ENCODE results near the gene GNB1L. TPM values are rescaled to one million over a fixed set of nuclear protein-coding genes. Genes with fewer than 3 reads are reported as not detected.

GNB1L gene
- total and polyA plus RNA-seq, 2 of the 13 experiments (the other 11 are each of a cell fraction or from before 2014, with no cell fraction given): 2.5 to 7.4 TPM

DNA sequence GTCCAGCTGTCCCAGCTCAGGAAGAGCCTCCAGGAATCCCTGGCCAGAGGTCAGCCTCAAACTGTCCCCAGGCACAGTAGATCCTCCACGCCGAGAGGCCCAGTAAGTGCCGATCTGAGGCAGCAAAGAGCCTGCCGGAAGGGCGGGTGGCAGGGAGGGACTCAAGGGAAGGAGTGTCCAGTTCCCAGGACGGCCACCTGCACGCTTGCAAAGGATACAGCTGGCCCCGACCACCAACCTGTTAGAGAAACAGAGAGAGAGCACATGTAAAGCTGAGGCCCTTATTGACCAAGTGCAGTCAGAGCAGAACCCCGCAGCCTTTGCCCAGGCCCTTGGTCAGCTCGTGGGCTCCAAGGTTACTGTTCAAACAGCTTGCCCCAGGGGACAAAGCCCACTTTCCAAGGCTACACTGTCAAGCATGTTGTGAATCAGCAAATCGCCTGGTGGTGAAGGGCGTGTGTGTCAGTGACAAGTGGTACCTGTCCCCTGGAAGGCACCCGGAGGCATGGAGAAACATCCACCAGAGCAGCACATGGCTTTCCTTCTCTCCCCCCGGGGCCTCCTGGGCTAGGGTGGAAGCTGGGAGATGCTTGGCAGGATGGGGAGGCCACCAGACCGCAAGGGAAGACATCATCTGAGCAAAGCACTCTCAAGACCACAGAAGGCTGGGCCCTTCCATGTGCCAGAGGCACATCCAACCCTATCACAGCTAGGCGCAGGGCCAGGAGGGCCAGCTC, 44.3 kb upstream of the GNB1L start (continued):
- TF ChIP-seq, protein P1, sequence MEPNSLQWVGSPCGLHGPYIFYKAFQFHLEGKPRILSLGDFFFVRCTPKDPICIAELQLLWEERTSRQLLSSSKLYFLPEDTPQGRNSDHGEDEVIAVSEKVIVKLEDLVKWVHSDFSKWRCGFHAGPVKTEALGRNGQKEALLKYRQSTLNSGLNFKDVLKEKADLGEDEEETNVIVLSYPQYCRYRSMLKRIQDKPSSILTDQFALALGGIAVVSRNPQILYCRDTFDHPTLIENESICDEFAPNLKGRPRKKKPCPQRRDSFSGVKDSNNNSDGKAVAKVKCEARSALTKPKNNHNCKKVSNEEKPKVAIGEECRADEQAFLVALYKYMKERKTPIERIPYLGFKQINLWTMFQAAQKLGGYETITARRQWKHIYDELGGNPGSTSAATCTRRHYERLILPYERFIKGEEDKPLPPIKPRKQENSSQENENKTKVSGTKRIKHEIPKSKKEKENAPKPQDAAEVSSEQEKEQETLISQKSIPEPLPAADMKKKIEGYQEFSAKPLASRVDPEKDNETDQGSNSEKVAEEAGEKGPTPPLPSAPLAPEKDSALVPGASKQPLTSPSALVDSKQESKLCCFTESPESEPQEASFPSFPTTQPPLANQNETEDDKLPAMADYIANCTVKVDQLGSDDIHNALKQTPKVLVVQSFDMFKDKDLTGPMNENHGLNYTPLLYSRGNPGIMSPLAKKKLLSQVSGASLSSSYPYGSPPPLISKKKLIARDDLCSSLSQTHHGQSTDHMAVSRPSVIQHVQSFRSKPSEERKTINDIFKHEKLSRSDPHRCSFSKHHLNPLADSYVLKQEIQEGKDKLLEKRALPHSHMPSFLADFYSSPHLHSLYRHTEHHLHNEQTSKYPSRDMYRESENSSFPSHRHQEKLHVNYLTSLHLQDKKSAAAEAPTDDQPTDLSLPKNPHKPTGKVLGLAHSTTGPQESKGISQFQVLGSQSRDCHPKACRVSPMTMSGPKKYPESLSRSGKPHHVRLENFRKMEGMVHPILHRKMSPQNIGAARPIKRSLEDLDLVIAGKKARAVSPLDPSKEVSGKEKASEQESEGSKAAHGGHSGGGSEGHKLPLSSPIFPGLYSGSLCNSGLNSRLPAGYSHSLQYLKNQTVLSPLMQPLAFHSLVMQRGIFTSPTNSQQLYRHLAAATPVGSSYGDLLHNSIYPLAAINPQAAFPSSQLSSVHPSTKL (CRISPR knock-in tag; IDR thresholded peaks at IDR 0.05): peak; percentile 73
- TF ChIP-seq ZFAT (CRISPR knock-in tag; conservative IDR thresholded peaks at IDR 0.05): no peak
- TF ChIP-seq, protein P2, sequence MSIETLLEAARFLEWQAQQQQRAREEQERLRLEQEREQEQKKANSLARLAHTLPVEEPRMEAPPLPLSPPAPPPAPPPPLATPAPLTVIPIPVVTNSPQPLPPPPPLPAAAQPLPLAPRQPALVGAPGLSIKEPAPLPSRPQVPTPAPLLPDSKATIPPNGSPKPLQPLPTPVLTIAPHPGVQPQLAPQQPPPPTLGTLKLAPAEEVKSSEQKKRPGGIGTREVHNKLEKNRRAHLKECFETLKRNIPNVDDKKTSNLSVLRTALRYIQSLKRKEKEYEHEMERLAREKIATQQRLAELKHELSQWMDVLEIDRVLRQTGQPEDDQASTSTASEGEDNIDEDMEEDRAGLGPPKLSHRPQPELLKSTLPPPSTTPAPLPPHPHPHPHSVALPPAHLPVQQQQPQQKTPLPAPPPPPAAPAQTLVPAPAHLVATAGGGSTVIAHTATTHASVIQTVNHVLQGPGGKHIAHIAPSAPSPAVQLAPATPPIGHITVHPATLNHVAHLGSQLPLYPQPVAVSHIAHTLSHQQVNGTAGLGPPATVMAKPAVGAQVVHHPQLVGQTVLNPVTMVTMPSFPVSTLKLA (IDR thresholded peaks at IDR 0.05): peak; percentile 53
- peak; percentile 55; the same call in 1 of the 2 replicates for TF ChIP-seq ELF3 (CRISPR knock-in tag; IDR thresholded peaks at IDR 0.05)
- TF ChIP-seq, protein P3, sequence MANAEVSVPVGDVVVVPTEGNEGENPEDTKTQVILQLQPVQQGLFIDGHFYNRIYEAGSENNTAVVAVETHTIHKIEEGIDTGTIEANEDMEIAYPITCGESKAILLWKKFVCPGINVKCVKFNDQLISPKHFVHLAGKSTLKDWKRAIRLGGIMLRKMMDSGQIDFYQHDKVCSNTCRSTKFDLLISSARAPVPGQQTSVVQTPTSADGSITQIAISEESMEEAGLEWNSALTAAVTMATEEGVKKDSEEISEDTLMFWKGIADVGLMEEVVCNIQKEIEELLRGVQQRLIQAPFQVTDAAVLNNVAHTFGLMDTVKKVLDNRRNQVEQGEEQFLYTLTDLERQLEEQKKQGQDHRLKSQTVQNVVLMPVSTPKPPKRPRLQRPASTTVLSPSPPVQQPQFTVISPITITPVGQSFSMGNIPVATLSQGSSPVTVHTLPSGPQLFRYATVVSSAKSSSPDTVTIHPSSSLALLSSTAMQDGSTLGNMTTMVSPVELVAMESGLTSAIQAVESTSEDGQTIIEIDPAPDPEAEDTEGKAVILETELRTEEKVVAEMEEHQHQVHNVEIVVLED (CRISPR knock-in tag; IDR thresholded peaks at IDR 0.05; ENCODE audit: borderline replicate concordance): peak; percentile 41; the same call in 1 of the 2 replicates
- TF ChIP-seq KMT2A (CRISPR knock-in tag; IDR thresholded peaks at IDR 0.05): no peak
- 0 out of 2 replicates have a peak, but pooled peaks have one; percentile 29 for TF ChIP-seq ZNF547 (CRISPR knock-in tag; IDR thresholded peaks at IDR 0.05)
- no peak for TF ChIP-seq HNRNPUL1 (IDR thresholded peaks at IDR 0.05; ENCODE audit: low read depth, low read length)
- no peak for TF ChIP-seq SKI (IDR thresholded peaks at IDR 0.05; ENCODE audit: partially characterized antibody)
- 0 out of 2 replicates have a peak, but pooled peaks have one; percentile 8 for TF ChIP-seq ZFP90 (CRISPR knock-in tag; IDR thresholded peaks at IDR 0.05; ENCODE audit: borderline replicate concordance)
- TF ChIP-seq REL (CRISPR knock-in tag; conservative IDR thresholded peaks at IDR 0.05): no peak
- no peak for TF ChIP-seq CAMTA2 (CRISPR knock-in tag; IDR thresholded peaks at IDR 0.05; ENCODE audit: borderline replicate concordance)
- TF ChIP-seq MAFK (conservative IDR thresholded peaks at IDR 0.05 in 1 of 2, IDR thresholded peaks at IDR 0.05 in 1 of 2; ENCODE audit: low read length in 2 of 2): peak; percentile 49 to 51; a peak in 3 of 4 replicates
- TF ChIP-seq, protein P4, sequence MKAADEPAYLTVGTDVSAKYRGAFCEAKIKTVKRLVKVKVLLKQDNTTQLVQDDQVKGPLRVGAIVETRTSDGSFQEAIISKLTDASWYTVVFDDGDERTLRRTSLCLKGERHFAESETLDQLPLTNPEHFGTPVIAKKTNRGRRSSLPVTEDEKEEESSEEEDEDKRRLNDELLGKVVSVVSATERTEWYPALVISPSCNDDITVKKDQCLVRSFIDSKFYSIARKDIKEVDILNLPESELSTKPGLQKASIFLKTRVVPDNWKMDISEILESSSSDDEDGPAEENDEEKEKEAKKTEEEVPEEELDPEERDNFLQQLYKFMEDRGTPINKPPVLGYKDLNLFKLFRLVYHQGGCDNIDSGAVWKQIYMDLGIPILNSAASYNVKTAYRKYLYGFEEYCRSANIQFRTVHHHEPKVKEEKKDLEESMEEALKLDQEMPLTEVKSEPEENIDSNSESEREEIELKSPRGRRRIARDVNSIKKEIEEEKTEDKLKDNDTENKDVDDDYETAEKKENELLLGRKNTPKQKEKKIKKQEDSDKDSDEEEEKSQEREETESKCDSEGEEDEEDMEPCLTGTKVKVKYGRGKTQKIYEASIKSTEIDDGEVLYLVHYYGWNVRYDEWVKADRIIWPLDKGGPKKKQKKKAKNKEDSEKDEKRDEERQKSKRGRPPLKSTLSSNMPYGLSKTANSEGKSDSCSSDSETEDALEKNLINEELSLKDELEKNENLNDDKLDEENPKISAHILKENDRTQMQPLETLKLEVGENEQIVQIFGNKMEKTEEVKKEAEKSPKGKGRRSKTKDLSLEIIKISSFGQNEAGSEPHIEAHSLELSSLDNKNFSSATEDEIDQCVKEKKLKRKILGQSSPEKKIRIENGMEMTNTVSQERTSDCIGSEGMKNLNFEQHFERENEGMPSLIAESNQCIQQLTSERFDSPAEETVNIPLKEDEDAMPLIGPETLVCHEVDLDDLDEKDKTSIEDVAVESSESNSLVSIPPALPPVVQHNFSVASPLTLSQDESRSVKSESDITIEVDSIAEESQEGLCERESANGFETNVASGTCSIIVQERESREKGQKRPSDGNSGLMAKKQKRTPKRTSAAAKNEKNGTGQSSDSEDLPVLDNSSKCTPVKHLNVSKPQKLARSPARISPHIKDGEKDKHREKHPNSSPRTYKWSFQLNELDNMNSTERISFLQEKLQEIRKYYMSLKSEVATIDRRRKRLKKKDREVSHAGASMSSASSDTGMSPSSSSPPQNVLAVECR (CRISPR knock-in tag; IDR thresholded peaks at IDR 0.05; ENCODE audit: borderline replicate concordance): peak; percentile 54; the same call in 1 of the 2 replicates
- 0 out of 2 replicates have a peak, but pooled peaks have one; percentile 18 for TF ChIP-seq ZNF614 (CRISPR knock-in tag; IDR thresholded peaks at IDR 0.05; ENCODE audit: borderline replicate concordance)

Measured in HepG2 (cell line).